K562 (cell line): ENCODE results near the gene SLC4A9. TPM values are rescaled to one million over a fixed set of nuclear protein-coding genes. Genes with fewer than 3 reads are reported as not detected.

Experiments used
- ADNP ChIP-seq: fragments of 200-800 bp; sonication (Bioruptor generic); IDR thresholded peaks from 2 replicates; pipeline ENCODE4 v1.6.1; 2016; ENCODE audit warnings: missing genetic modification characterization, missing compliant biosample characterization
- CBX2 ChIP-seq: fragments of 200-600 bp; sonication (generic); IDR thresholded peaks from one replicate; pipeline ENCODE4 v1.6.1; 2012; ENCODE audit warnings: mild to moderate bottlenecking, low read length, inconsistent platforms; ENCODE audit not compliant: insufficient read depth, poor library complexity, severe bottlenecking
- CBX3 ChIP-seq, 2 experiments: IDR thresholded peaks; 1 replicate in 1 of 2; 2 replicates in 1 of 2; pipeline ENCODE4 v1.6.1; 2012; ENCODE audit warnings: inconsistent platforms in 2 of 2, low read length in 2 of 2, borderline replicate concordance in 1 of 2, control low read depth in 1 of 2
- CHCHD3 ChIP-seq: fragments of 250-450 bp; sonication (Bioruptor Pico); IDR thresholded peaks from 2 replicates; pipeline ENCODE4 v2.1.2; 2022; ENCODE audit warnings: mild to moderate bottlenecking
- E2F1 ChIP-seq: sonication (generic); formaldehyde crosslinking; IDR thresholded peaks from 2 replicates; pipeline ENCODE4 v1.8.1; 2023; ENCODE audit warnings: mild to moderate bottlenecking, missing genetic modification reagents, moderate library complexity
- HIVEP1 ChIP-seq: fragments of 250-450 bp; sonication (Bioruptor Pico); IDR thresholded peaks from 2 replicates; pipeline ENCODE4 v1.4.0; 2020; ENCODE audit warnings: mild to moderate bottlenecking
- HMGXB4 ChIP-seq: sonication (generic); formaldehyde crosslinking; IDR thresholded peaks from 2 replicates; pipeline ENCODE4 v1.8.1; 2023; ENCODE audit warnings: mild to moderate bottlenecking, missing genetic modification reagents
- NBN ChIP-seq: fragments of 450-650 bp; IDR thresholded peaks from 2 replicates; pipeline ENCODE4 v1.6.1; 2016; ENCODE audit warnings: low read depth, mild to moderate bottlenecking
- PBX2 ChIP-seq, 2 experiments: IDR thresholded peaks in 1 of 2; conservative IDR thresholded peaks in 1 of 2; 2 replicates each; pipeline ENCODE4 v1.6.1; 2016; ENCODE audit warnings: low read depth in 2 of 2, mild to moderate bottlenecking in 1 of 2, missing compliant biosample characterization in 1 of 2, missing genetic modification characterization in 1 of 2, moderate library complexity in 1 of 2
- POLR3G ChIP-seq: IDR thresholded peaks from 2 replicates; pipeline ENCODE4 v1.6.1; 2011; ENCODE audit not compliant: insufficient read length, insufficient replicate concordance; ENCODE audit errors: extremely low read depth
- ZNF311 ChIP-seq: fragments of 250-450 bp; sonication (Bioruptor Pico); IDR thresholded peaks from 2 replicates; pipeline ENCODE4 v1.4.0; 2020; ENCODE audit warnings: mild to moderate bottlenecking, moderate library complexity
- polyA plus RNA-seq, 8 experiments: library from polyadenylated mRNA; depleted of rRNA in 4 of 8; stranded (reverse) in 5 of 8; unstranded in 3 of 8; fragments of >200 nt; fragmentation: Nextera tagmentation in 2 of 8; fragmentation: Illumina TruSeq in 1 of 8; extraction: Ambion mirVana in 2 of 8; extraction: Trizol in 1 of 8; gene quantifications; 2 replicates each; pipeline versions ENCODE4 v1.2.1 to v1.2.3, GENCODE V29; 2011 to 2014; ENCODE audit warnings: inconsistent platforms in 1 of 8, missing spikeins in 1 of 8
- total RNA-seq, 7 experiments: library from RNA; depleted of rRNA in 6 of 7; stranded (reverse); fragments of >200 nt in 6 of 7; fragmentation: Illumina TruSeq in 2 of 7; extraction: Trizol in 2 of 7; gene quantifications; 2 replicates each; pipeline versions ENCODE4 v1.2.1 to v1.2.3, GENCODE V29; 2011 to 2021; ENCODE audit warnings: low replicate concordance in 1 of 7

SLC4A9 gene
- total and polyA plus RNA-seq, 9 of the 15 experiments (the other 6 are each of a cell fraction or from before 2014, with no cell fraction given) = 0.05 to 0.13 TPM; not detected in 7

- TF ChIP-seq E2F1 (CRISPR knock-in tag) (no peak), CBX2 (no peak), HIVEP1 (CRISPR knock-in tag) (no peak), ZNF311 (CRISPR knock-in tag) (no peak), ADNP (tag) (no peak), POLR3G (no peak), NBN (no peak), CHCHD3 (CRISPR knock-in tag) (no peak), HMGXB4 (no peak), CBX3 (IDR thresholded peaks at IDR 0.05; ENCODE audit: borderline replicate concordance in 1 of 2, low read length in 2 of 2) (no peak), PBX2 (CRISPR knock-in tag; IDR thresholded peaks at IDR 0.05; ENCODE audit: low read depth) (no peak), PBX2 (tag; conservative IDR thresholded peaks at IDR 0.05; ENCODE audit: low read depth) (no peak)
These were observed 4.4 kb upstream of the SLC4A9 start (continued) for GRCh38 chr5:140355546-140355945.
